ENCODE results near the gene TK2.

- TF ChIP-seq EZH2phosphoT487 (IDR thresholded peaks at IDR 0.05; ENCODE audit: insufficient read depth, low read depth) = no peak
- no peak for TF ChIP-seq EZH2 (IDR thresholded peaks at IDR 0.05; ENCODE audit: insufficient read depth, poor library complexity, severe bottlenecking)
Observed at GRCh38 chr16:66561381-66562080, 11.6 kb upstream of the TK2 start.

Measured in GM23248 (cell line).